ENCODE measurements around the gene NELL1. TPM values are rescaled to one million over a fixed set of nuclear protein-coding genes. Genes with fewer than 3 reads are reported as not detected.

The NELL1 gene
- total RNA-seq, 6 experiments from 2014 or later, result not detected

- Histone ChIP-seq H3K27ac (no peak overlapping the region), H3K9me3 (no peaks in the 10 kb centered on the region), H3K4me3 (no peak overlapping the region), H3K36me3 (no peaks in the 10 kb centered on the region), H3K27me3 (no peaks in the 10 kb centered on the region), H3K4me1 (no peaks in the 10 kb centered on the region)
- TF ChIP-seq CTCF (IDR thresholded peaks at IDR 0.05) (no peak), POLR2A (IDR thresholded peaks at IDR 0.05) (no peak)
- DNase-seq (no peak), ATAC-seq (no peak)
- intact Hi-C loops (cut with DNase I), result no loop called here
Measured at GRCh38 chr11:21173476-21173875, 504.1 kb downstream of the NELL1 start.

DNA sequence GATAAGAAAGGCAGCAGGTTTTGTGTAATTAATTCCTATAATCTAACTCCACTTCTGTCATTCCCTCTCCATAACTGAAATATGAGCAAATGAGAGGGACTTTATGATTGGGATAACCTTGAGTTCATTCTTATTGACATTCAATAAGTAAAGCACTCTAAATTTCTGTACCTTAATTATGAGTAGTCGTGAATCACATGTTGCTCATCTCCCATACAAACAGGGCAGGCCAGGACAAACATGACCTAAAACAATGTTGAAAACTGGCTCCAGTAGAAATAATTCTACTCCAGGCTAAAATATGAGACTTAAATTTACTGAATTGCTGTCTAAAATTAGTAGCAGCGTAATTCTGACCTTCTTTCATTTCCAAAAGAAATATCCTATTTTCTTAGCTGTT lies 505.4 kb downstream of the NELL1 start:
- Histone ChIP-seq H3K36me3 (no peaks in the 10 kb centered on the region), H3K27ac (no peak overlapping the region), H3K4me1 (no peaks in the 10 kb centered on the region), H3K9me3 (no peaks in the 10 kb centered on the region), H3K4me3 (no peak overlapping the region), H3K27me3 (no peaks in the 10 kb centered on the region)
- DNase-seq (no peak), ATAC-seq (no peak)
- intact Hi-C loops (cut with DNase I), result no loop called here
- TF ChIP-seq CTCF (IDR thresholded peaks at IDR 0.05) (no peak), POLR2A (IDR thresholded peaks at IDR 0.05) (no peak)
- WGBS (ENCODE audit: insufficient coverage, low coverage, low lambda C conversion rate, missing lambda C conversion rate), result 79% methylated on average over 2 of the region's 2 CpGs

GRCh38 chr11:21177379-21177778 lies 508.0 kb downstream of the NELL1 start:
- DNase-seq (no peak), ATAC-seq (no peak)
- intact Hi-C loops (cut with DNase I), result no loop called here
- TF ChIP-seq CTCF (IDR thresholded peaks at IDR 0.05), result no peak
- no peak for TF ChIP-seq POLR2A (IDR thresholded peaks at IDR 0.05)
- Histone ChIP-seq H3K4me3 (no peak overlapping the region), H3K36me3 (no peaks in the 10 kb centered on the region), H3K4me1 (no peaks in the 10 kb centered on the region), H3K9me3 (no peaks in the 10 kb centered on the region), H3K27ac (no peak overlapping the region), H3K27me3 (no peaks in the 10 kb centered on the region)
- WGBS (ENCODE audit: insufficient coverage, low coverage, low lambda C conversion rate, missing lambda C conversion rate), result 35% methylated on average over 2 of the region's 2 CpGs

DNA sequence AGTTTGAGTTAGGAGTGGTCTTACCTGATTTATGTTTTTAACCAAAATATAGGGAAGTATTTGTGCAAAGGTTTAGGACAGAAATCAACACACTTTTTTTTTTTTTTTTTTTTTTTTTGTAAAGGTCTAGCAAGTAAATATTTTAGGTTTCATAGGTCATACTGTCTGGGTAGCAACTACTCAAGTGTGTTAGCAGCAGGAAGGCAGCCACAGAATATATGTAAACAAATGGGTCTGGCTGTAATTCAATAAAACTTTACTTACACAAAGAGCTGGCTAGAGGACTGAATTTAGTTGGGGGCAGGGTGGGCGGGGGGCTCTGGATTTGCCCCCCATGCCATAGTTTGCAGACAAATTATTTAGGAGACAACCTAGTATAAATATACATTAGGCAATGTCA lies 510.4 kb downstream of the NELL1 start:
- TF ChIP-seq CTCF (IDR thresholded peaks at IDR 0.05) (no peak), POLR2A (IDR thresholded peaks at IDR 0.05) (no peak)
- Histone ChIP-seq H3K9me3 (no peaks in the 10 kb centered on the region), H3K4me1 (no peaks in the 10 kb centered on the region), H3K27ac (no peak overlapping the region), H3K4me3 (no peak overlapping the region), H3K27me3 (no peaks in the 10 kb centered on the region), H3K36me3 (no peaks in the 10 kb centered on the region)
- 40% methylated on average over 1 of the region's 1 CpG for WGBS (ENCODE audit: insufficient coverage, low coverage, low lambda C conversion rate, missing lambda C conversion rate)
- ATAC-seq (no peak), DNase-seq (no peak)
- intact Hi-C loops (cut with DNase I), result no loop called here

- 35% methylated on average over 3 of the region's 3 CpGs for WGBS (ENCODE audit: insufficient coverage, low coverage, low lambda C conversion rate, missing lambda C conversion rate)
- no peak for TF ChIP-seq CTCF (IDR thresholded peaks at IDR 0.05)
- TF ChIP-seq POLR2A (IDR thresholded peaks at IDR 0.05), result no peak
- Histone ChIP-seq H3K4me3 (no peak overlapping the region), H3K4me1 (no peaks in the 10 kb centered on the region), H3K36me3 (no peaks in the 10 kb centered on the region), H3K27me3 (no peaks in the 10 kb centered on the region), H3K9me3 (no peaks in the 10 kb centered on the region), H3K27ac (no peak overlapping the region)
- intact Hi-C loops (cut with DNase I), result no loop called here
- DNase-seq (no peak), ATAC-seq (no peak)
Measured at GRCh38 chr11:21180182-21180581, 510.8 kb downstream of the NELL1 start.
